SU-DHL-6 (cell line): ENCODE results near the gene CFAP410.

Experiments
- H2AFZ ChIP-seq: fragments of 200-600 bp; sonication (generic); 2 replicates; pipeline ENCODE4 v1.6.1; 2014; ENCODE audit warnings: low read depth, mild to moderate bottlenecking, moderate library complexity, mixed read lengths, antibody characterized with exemption, low read length; ENCODE audit not compliant: severe bottlenecking
- H3F3A ChIP-seq: fragments of 200-600 bp; shearing (Covaris generic); 2 replicates; pipeline ENCODE4 v1.6.0; 2016; ENCODE audit warnings: antibody characterized with exemption, mild to moderate bottlenecking; ENCODE audit not compliant: insufficient read depth
- H3K27ac ChIP-seq: fragments of 200-600 bp; sonication (generic); 2 replicates; pipeline ENCODE4 v1.5.1; 2016; ENCODE audit warnings: low read depth, mild to moderate bottlenecking, low read length, moderate library complexity, mixed read lengths
- H3K27me3 ChIP-seq: fragments of 200-600 bp; sonication (generic), shearing (Covaris generic); 2 replicates; pipeline ENCODE4 v1.6.0; 2014; ENCODE audit warnings: mild to moderate bottlenecking, low read length
- H3K36me3 ChIP-seq: fragments of 200-600 bp; sonication (generic); 2 replicates; pipeline ENCODE4 v1.6.1; 2014; ENCODE audit warnings: mild to moderate bottlenecking, low read length, mixed read lengths
- H3K4me2 ChIP-seq: fragments of 300-600, 200-600 bp; shearing (Covaris generic), sonication (generic); 2 replicates; pipeline ENCODE4 v1.6.0; 2014; ENCODE audit warnings: low read length, low read depth, mild to moderate bottlenecking; ENCODE audit not compliant: poor library complexity, severe bottlenecking
- H3K4me3 ChIP-seq: fragments of 200-600 bp; sonication (generic); 2 replicates; pipeline ENCODE4 v1.5.1; 2014; ENCODE audit warnings: antibody characterized with exemption, low read length, mild to moderate bottlenecking, mixed read lengths; ENCODE audit not compliant: insufficient read depth, poor library complexity, severe bottlenecking
- H3K79me2 ChIP-seq: fragments of 200-600 bp; sonication (generic); 2 replicates; pipeline ENCODE4 v1.6.1; 2014; ENCODE audit warnings: mild to moderate bottlenecking, low read length, moderate library complexity; ENCODE audit not compliant: insufficient read depth
- H3K9ac ChIP-seq: fragments of 200-600 bp; sonication (generic); 2 replicates; pipeline ENCODE4 v1.7.0; 2014; ENCODE audit warnings: mild to moderate bottlenecking, low read length
- H3K9me2 ChIP-seq: fragments of 200-600 bp; sonication (generic); replicated peaks from 2 replicates; pipeline ENCODE4 v1.6.1; 2014; ENCODE audit warnings: low read length; ENCODE audit not compliant: insufficient read depth
- H3K9me3 ChIP-seq: fragments of 200-600 bp; sonication (generic); 2 replicates; pipeline ENCODE4 v1.6.1; 2014; ENCODE audit warnings: low read length, mixed read lengths; ENCODE audit not compliant: insufficient read depth
- H4K20me1 ChIP-seq: fragments of 200-600 bp; sonication (generic); 2 replicates; pipeline ENCODE4 v1.6.1; 2014; ENCODE audit warnings: low read depth, mild to moderate bottlenecking, antibody characterized with exemption, low read length, moderate library complexity, mixed read lengths
- CTCF ChIP-seq: fragments of 200-600 bp; sonication (generic); IDR thresholded peaks from one replicate; pipeline ENCODE4 v1.5.1; 2017; ENCODE audit warnings: antibody characterized with exemption, mild to moderate bottlenecking, low read length, moderate library complexity; ENCODE audit not compliant: insufficient read depth, poor library complexity, severe bottlenecking
- EZH2phosphoT487 ChIP-seq: fragments of 200-600 bp; sonication (generic), shearing (Covaris generic); conservative IDR thresholded peaks from 2 replicates; pipeline ENCODE4 v1.6.1; 2018; ENCODE audit warnings: mild to moderate bottlenecking, antibody characterized with exemption, low read length, moderate library complexity, mixed read lengths

CFAP410 gene

GRCh38 chr21:44327603-44327974 lies 11.6 kb downstream of the CFAP410 start:
- no peaks in the 10 kb centered on the region for H3K9me3 ChIP-seq
- H3K9ac ChIP-seq = no peak overlapping the region
- H2AFZ ChIP-seq = no peak overlapping the region
- H3K36me3 ChIP-seq = no peaks in the 10 kb centered on the region
- H4K20me1 ChIP-seq = no peaks in the 10 kb centered on the region
- H3K27ac ChIP-seq = no peak overlapping the region
- no peaks in the 10 kb centered on the region for H3F3A ChIP-seq
- H3K9me2 ChIP-seq = no peaks in the 10 kb centered on the region
- no peak overlapping the region for H3K4me3 ChIP-seq
- no peak overlapping the region for H3K4me2 ChIP-seq
- H3K27me3 ChIP-seq = no peaks in the 10 kb centered on the region
- H3K79me2 ChIP-seq = no peaks in the 10 kb centered on the region
- no peak for TF ChIP-seq CTCF
- no peak for TF ChIP-seq EZH2phosphoT487

GRCh38 chr21:44326716-44327602 lies 12.2 kb downstream of the CFAP410 start:
- H3K9me3 ChIP-seq = no peaks in the 10 kb centered on the region
- TF ChIP-seq EZH2phosphoT487 = no peak
- no peak for TF ChIP-seq CTCF
- no peaks in the 10 kb centered on the region for H3K9me2 ChIP-seq
- H3K27me3 ChIP-seq = no peaks in the 10 kb centered on the region
- no peaks in the 10 kb centered on the region for H3K79me2 ChIP-seq
- no peaks in the 10 kb centered on the region for H4K20me1 ChIP-seq
- no peaks in the 10 kb centered on the region for H3K36me3 ChIP-seq
- H3K4me2 ChIP-seq = no peak overlapping the region
- H2AFZ ChIP-seq = no peak overlapping the region
- H3F3A ChIP-seq = no peaks in the 10 kb centered on the region
- H3K4me3 ChIP-seq = no peak overlapping the region
- H3K27ac ChIP-seq = no peak overlapping the region
- H3K9ac ChIP-seq = no peak overlapping the region

GRCh38 chr21:44326272-44326647 lies 12.9 kb downstream of the CFAP410 start:
- TF ChIP-seq EZH2phosphoT487 (no peak), CTCF (no peak)
- Histone ChIP-seq H3K36me3 (no peaks in the 10 kb centered on the region), H3K4me2 (no peak overlapping the region)

More at GRCh38 chr21:44326272-44326647, 12.9 kb downstream of the CFAP410 start:
- Histone ChIP-seq H3K9ac (no peak overlapping the region), H3K79me2 (no peaks in the 10 kb centered on the region), H3K4me3 (no peak overlapping the region), H3K27me3 (no peaks in the 10 kb centered on the region), H3K27ac (no peak overlapping the region), H3K9me3 (no peaks in the 10 kb centered on the region), H3F3A (no peaks in the 10 kb centered on the region), H4K20me1 (no peaks in the 10 kb centered on the region), H2AFZ (no peak overlapping the region), H3K9me2 (no peaks in the 10 kb centered on the region)
